Lung (tissue), 16 donors: ENCODE results near the gene OGFRL1. TPM values are rescaled to one million over a fixed set of nuclear protein-coding genes. Genes with fewer than 3 reads are reported as not detected.
A peak's percentile ranks its signal among the peaks of the same experiment; 100 is the strongest.

Source experiments
- ATAC-seq: fragments of 200-7000 bp; cut with Tn5 transposase; one replicate; pipeline ENCODE4 v1.9.1; 2020; ENCODE audit warnings: moderate number of reproducible peaks; ENCODE audit not compliant: insufficient read depth, low FRiP score
- DNase-seq, 3 donors: peaks; one replicate each; pipeline ENCODE4 v3.0.0-alpha.2; 2013 to 2017
- H3K27ac ChIP-seq, 2 donors: one replicate each; pipeline ENCODE4 v1.5.1; 2013; ENCODE audit warnings: mild to moderate bottlenecking in 2 of 2, moderate library complexity in 2 of 2, control low read depth in 1 of 2, inconsistent platforms in 1 of 2, low read depth in 1 of 2, low read length in 1 of 2
- H3K27me3 ChIP-seq, 3 donors: one replicate each; pipeline ENCODE4 v1.5.1; 2013; ENCODE audit warnings: low read length in 2 of 3; ENCODE audit not compliant: control insufficient read depth in 3 of 3, insufficient read depth in 3 of 3
- H3K36me3 ChIP-seq, 4 donors: one replicate each; pipeline ENCODE4 v1.5.1; 2013; ENCODE audit warnings: low read length in 4 of 4, mild to moderate bottlenecking in 1 of 4, moderate library complexity in 1 of 4; ENCODE audit not compliant: control insufficient read depth in 4 of 4, insufficient read depth in 4 of 4
- H3K4me1 ChIP-seq, 5 donors: one replicate each; pipeline ENCODE4 v1.5.1; 2013; ENCODE audit warnings: low read length in 5 of 5, mild to moderate bottlenecking in 2 of 5, moderate library complexity in 1 of 5; ENCODE audit not compliant: control insufficient read depth in 5 of 5, insufficient read depth in 5 of 5
- H3K4me3 ChIP-seq: one replicate; pipeline ENCODE4 v1.5.1; 2013; ENCODE audit warnings: mild to moderate bottlenecking, control low read depth, moderate library complexity
- H3K9ac ChIP-seq, 2 donors: one replicate each; pipeline ENCODE4 v1.5.1; 2013; ENCODE audit warnings: low read length in 2 of 2, control low read depth in 1 of 2; ENCODE audit not compliant: insufficient read depth in 1 of 2
- H3K9me3 ChIP-seq, 4 donors: one replicate each; pipeline ENCODE4 v1.5.1; 2013; ENCODE audit warnings: low read length in 3 of 4, mild to moderate bottlenecking in 1 of 4, moderate library complexity in 1 of 4; ENCODE audit not compliant: control insufficient read depth in 4 of 4, insufficient read depth in 3 of 4
- CTCF ChIP-seq: IDR thresholded peaks from 2 replicates; pipeline ENCODE4 v1.5.1; 2012; ENCODE audit warnings: mild to moderate bottlenecking; ENCODE audit errors: control extremely low read depth, extremely low read depth
- WGBS, 2 donors: extraction: QIAGEN DNeasy Blood & Tissue Kit; methylation state at CpG; one replicate each; pipeline ENCODE4 v1.1.7; 2013; 5-methylcytosine and 5-hydroxymethylcytosine counted together
- long read RNA-seq, 5 donors: transcript quantifications; one replicate each; lab custom pipeline, GENCODE V29; 2026
- polyA plus RNA-seq, 2 donors: library from polyadenylated mRNA; stranded (reverse); fragments of 200-250 nt; gene quantifications; one replicate each; pipeline ENCODE4 v1.2.1, GENCODE V29; 2013
- total RNA-seq, 2 donors: library from RNA; depleted of rRNA in 1 of 2; stranded (reverse); fragments of >200 nt in 1 of 2; gene quantifications; one replicate each; pipeline ENCODE4 v1.2.1, GENCODE V29; 2014 to 2021
- donor health status: control.
- donor health status: control.
- donor health status: Bipolar disorder and iron deficiency.
- donor health status: healthy.
- donor health status: DM: yes; HTN: yes; CAD: no.

OGFRL1 gene
- 10 to 100 TPM; 18.2 to 24.0 TPM for total RNA-seq
- polyA plus RNA-seq, result 10 to 100 TPM in 1 of 2 donors, 1 to 10 TPM in 1; 6.7 to 11.0 TPM
- long read RNA-seq, donor 1, full-length matches to known transcripts, result 3 of 3 reads
- long read RNA-seq, donor 1, partial matches to known transcripts, result 0 of 3 reads
- long read RNA-seq, donor 1, other reads (novel, unspliced or antisense), result 0 of 3 reads
- long read RNA-seq, donor 2, full-length matches to known transcripts, result 1 of 1 reads
- long read RNA-seq, donor 2, partial matches to known transcripts, result 0 of 1 reads
- long read RNA-seq, donor 2, other reads (novel, unspliced or antisense), result 0 of 1 reads
- long read RNA-seq, donor 3, result 0 reads
- long read RNA-seq, donor 4, result 0 reads
- long read RNA-seq, donor 5, full-length matches to known transcripts, result 2 of 2 reads
- long read RNA-seq, donor 5, partial matches to known transcripts, result 0 of 2 reads
- long read RNA-seq, donor 5, other reads (novel, unspliced or antisense), result 0 of 2 reads

- ATAC-seq, result peak; percentile 96
- WGBS, 2 donors, result 0 to 1% methylated on average over 44 to 79 of the region's 79 CpGs
- peak within 1 kb of the TSS; percentile 94 to 97 for H3K27ac ChIP-seq
- TF ChIP-seq CTCF, result no peak
- H3K4me3 ChIP-seq, result peak within 1 kb of the TSS; percentile 69
- no peaks in the 10 kb centered on the region for H3K27me3 ChIP-seq
- H3K4me1 ChIP-seq, result peaks cover 0 to 17% (median 7%) of the 10 kb centered on the region in 5 donors
- peak; percentile 71 to 85 (median 78) for DNase-seq
- H3K36me3 ChIP-seq, result no peaks in the 10 kb centered on the region
- peak within 1 kb of the TSS; percentile 8 to 61 for H3K9ac ChIP-seq
- no peaks in the 10 kb centered on the region for H3K9me3 ChIP-seq
Measured at GRCh38 chr6:71288228-71289038, at the start of gene OGFRL1. Gene OGFRL1 (plus strand): TSS chr6:71288811. CDS start chr6:71288937, 126 bp downstream.

GRCh38 chr6:71239694-71240093 lies 48.9 kb upstream of the OGFRL1 start:
- ATAC-seq (no peak), DNase-seq (no peak)
- no peak overlapping the region for H3K27ac ChIP-seq
- H3K9me3 ChIP-seq, result no peaks in the 10 kb centered on the region
- H3K36me3 ChIP-seq, result no peaks in the 10 kb centered on the region
- no peak overlapping the region for H3K4me3 ChIP-seq
- no peaks in the 10 kb centered on the region for H3K27me3 ChIP-seq
- H3K4me1 ChIP-seq, result peaks cover 0 to 2% (median 0%) of the 10 kb centered on the region in 5 donors
- no peak overlapping the region for H3K9ac ChIP-seq
- no peak for TF ChIP-seq CTCF
- WGBS, 2 donors, result 94 to 97% methylated on average over 5 of the region's 5 CpGs

- Histone ChIP-seq H3K9ac (no peak overlapping the region), H3K27me3 (no peaks in the 10 kb centered on the region), H3K36me3 (no peaks in the 10 kb centered on the region), H3K4me3 (no peak overlapping the region), H3K9me3 (peaks cover 0 to 5% (median 0%) of the 10 kb centered on the region in 4 donors), H3K27ac (no peak overlapping the region), H3K4me1 (peaks cover 0 to 7% (median 0%) of the 10 kb centered on the region in 5 donors)
- ATAC-seq (no peak), DNase-seq (no peak)
- TF ChIP-seq CTCF, result no peak
- WGBS, 2 donors, result 97% methylated on average over 31 of the region's 31 CpGs
Measured at GRCh38 chr6:71245265-71246049, 43.2 kb upstream of the OGFRL1 start.
